ENCODE results near the gene CORO2A.
"Not testable (repeated sequence)": the region's sequence is repeated elsewhere in the genome, so short reads cannot be mapped to it uniquely, and the experiment has no call there.

CORO2A gene

GRCh38 chr9:98076514-98076890, 115.9 kb downstream of the CORO2A start:
- not testable (repeated sequence) for FAIRE-seq

GRCh38 chr9:98075332-98075805, 117.1 kb downstream of the CORO2A start:
- FAIRE-seq = no peak

- peak; percentile 43 for FAIRE-seq
Observed at GRCh38 chr9:98074115-98074990, 118.1 kb downstream of the CORO2A start.

DNA sequence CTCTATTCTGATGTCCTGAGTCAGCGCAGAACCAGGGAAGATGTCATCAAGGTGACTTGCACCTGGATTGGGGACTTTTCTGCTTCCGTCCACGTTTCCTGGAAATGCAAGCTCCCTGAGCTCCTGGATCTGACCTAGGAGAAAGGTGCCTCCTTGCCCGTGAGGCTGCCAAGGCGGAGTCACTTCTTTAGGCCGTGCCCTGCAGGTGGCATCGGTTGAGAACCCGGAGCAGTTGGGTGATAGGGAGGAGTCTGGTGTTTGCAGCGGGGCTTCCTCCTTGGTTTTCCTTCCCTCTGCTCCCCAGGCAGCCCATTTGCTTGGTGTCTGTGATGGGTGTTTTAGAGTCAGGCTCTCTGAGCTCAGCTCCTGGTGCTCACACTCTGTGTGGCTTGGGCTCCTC, 120.7 kb downstream of the CORO2A start:
- no peak for FAIRE-seq
